GM18519 (cell line): Measurements from ENCODE around the gene CDC42BPA.
"Not testable (repeated sequence)": the region's sequence is repeated elsewhere in the genome, so short reads cannot be mapped to it uniquely, and the experiment has no call there.

Experiments
- ATAC-seq: cut with Tn5 transposase; IDR thresholded peaks from one replicate; pipeline ENCODE4 v1.9.1; 2021; ENCODE audit warnings: mild to moderate bottlenecking, moderate library complexity; ENCODE audit not compliant: unreplicated experiment, low FRiP score

CDC42BPA gene

DNA sequence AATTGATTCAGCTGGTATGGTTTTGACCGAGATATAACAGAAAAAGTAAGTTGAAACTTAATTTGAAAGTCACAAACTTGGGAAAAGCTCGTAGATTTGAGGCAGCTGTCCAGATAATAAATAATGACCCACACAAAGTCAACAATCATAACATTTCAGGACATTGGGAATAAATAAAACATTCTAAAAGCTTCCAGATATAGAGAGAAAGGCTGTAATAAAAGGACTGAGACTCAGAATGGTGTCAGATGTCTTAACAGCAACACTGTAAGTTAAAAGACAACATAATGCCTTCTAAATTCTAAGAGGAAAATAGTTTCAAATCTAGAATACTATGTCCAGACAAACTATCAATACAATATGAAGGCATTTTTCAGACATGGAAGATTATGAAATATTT, 163.3 kb downstream of the CDC42BPA start:
- ATAC-seq: no peak

DNA sequence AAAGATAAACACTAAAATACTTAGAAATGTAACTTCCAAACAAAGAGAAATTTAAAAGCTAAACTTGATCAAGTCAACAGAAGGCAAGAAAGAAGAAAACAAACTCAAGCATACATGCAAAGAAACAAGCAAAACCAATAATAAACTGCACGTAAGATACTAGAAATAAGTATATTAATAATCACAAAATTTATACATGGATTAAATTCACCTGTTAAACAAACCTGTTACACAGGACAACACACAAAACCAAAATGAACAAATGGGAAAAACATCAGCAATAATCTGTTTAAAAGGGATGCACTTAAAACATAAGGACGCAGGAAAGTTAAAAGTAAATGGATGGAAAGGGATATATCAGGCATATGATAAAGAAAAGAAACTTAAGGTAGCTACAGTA, 165.8 kb downstream of the CDC42BPA start:
- ATAC-seq: no peak

DNA sequence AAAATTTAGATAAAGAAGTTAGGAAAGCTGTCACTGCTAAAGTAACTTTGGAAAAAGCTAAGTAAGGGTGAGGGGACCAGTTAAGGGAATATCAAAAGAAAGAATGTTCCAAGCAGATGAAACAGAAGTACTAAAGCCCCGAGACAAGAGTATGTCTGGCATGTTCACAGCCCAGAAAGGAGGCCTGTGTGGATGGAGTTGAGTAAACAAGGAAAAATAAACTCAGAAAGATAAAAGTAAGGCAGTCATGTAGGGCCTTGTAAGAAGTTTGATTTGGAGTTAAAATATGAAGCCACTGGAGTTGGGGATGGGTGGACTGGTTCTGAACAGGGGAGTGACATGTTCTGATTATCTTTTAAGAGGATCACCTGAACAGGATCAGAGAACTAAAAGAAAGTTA, 177.9 kb downstream of the CDC42BPA start:
- no peak for ATAC-seq

DNA sequence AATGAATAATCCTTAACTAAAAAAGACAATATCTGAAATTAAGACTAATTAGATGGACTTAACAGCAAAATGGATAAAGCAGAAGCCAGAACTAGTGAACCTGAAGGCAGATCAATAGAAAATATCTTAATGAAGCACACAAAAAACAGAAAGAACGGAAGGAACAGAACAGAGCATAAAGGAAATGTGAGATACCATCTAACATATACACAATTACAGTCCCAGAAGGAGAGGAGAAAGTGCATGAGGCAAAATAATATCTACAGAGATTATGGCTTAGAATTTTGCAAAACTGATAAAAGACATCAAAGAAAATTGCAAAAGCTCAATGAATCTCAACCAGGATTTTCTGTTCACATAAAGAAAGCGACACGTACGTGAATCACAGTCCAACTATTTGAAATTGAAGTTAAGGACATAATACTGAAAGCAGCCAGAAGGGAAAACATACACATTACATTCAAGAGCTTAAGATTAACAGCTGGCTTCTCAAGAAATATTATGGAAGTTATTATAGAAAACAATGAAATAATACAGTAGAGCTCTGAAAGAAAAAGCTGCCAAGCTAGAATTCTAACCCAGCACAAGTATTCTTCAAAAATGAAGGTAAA, 182.0 kb downstream of the CDC42BPA start:
- ATAC-seq: no peak

DNA sequence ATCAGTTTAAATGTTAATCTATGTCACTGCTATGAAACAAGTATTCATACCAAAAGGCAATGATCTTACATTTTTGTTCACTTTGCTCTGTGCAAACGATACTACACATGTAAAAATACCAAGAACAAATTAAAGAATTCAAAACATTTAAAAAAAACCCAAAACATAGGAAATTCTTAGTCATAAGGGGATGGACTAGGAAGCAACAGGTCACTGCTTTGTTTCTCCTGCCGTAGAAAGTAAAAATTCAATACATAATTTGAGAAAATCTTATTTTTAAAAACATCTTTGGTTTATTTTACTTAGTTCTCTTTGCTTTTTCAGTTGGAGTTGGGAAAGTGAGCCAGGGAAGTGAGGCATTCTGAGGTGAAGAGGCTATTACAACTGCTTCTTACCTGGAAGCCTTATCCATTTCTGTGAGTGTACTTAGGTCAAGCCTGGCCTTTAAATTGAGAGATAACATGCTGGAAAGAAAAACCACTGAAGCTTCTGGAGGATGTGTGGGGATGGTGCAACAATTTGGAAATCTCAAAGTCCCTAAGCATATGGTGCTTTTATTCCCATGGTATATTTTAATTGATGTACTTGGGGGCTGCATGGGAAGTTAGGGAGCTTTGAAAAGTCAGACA, 183.5 kb downstream of the CDC42BPA start:
- ATAC-seq: no peak

DNA sequence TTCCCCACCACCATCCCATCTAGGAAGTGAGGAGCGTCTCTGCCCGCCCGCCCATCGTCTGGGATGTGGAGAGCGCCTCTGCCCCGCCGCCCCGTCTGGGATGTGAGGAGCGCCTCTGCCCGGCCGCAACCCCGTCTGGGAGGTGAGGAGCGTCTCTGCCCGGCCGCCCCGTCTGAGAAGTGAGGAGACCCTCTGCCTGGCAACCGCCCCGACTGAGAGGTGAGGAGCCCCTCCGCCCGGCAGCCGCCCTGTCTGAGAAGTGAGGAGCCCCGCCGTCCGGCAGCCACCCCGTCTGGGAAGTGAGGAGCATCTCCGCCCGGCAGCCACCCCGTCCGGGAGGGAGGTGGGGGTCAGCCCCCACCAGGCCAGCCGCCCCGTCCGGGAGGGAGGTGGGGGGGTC, 185.6 kb downstream of the CDC42BPA start:
- not testable (repeated sequence) for ATAC-seq

DNA sequence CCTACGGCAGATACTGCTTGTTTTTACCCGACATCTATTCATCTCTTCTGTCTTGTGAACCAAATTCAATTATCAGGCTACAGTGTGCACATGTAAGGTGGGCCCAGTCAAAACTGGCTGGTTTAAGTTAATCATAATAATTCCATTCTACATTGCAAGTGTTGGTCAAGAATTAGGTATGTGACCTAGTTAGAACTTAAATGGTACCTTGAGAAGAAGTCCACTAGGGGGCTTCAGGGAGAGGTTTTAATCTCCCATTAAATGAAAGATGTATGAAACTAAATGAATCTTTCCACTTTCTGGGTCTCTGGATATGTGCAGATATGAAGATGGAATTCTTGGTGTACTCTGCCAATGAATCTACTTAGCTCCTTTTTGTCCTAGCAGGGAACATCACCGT, 187.1 kb downstream of the CDC42BPA start:
- ATAC-seq: no peak

DNA sequence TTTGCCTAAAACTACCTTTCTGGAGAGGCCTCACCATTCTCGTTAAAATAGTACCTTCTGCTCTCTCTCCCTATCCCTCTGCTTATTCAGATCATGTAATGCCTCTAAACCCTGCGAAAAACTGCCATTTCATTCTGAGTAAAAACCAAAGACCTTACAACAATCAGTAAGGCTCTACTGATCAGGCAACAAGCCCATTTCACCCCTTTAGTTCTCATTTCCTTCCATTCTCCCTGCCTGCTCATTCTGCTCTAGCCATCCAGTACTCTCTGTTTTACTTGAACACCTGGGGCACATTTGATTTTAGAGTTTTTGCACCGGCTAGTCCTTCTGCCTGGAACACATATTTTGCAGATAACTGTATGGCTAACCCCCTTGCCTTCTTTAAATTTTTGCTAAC, 190.4 kb downstream of the CDC42BPA start:
- ATAC-seq: peak; percentile 75

DNA sequence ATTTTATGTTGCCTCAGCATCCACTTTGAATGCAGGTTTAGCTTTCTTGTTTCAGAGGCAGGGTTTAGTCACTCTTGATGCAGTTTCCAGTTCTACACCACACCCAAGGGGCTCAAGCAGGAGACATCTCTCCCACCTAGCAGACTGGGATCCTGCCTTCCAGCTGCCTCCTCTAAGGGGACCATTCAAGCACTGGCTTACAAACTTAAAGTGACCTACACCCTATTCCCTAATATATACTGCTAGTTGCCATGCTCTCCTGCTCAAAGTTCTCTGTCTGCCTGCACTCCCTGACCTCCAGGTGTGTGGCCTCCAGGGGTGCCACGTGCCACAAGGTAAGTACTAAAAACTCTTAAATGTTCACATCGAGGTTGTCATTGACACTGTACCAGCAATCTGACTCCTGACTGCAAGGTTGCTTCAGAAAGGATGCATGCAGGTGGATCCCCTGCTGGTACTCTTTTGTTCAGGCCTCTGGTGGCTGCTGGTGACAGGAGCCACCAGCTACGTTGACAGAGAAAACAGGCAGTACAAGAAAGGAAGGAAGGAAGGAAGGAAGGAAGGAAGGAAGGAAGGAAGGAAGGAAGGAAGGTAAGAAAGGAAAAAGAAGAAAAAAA, 192.3 kb downstream of the CDC42BPA start:
- no peak for ATAC-seq

DNA sequence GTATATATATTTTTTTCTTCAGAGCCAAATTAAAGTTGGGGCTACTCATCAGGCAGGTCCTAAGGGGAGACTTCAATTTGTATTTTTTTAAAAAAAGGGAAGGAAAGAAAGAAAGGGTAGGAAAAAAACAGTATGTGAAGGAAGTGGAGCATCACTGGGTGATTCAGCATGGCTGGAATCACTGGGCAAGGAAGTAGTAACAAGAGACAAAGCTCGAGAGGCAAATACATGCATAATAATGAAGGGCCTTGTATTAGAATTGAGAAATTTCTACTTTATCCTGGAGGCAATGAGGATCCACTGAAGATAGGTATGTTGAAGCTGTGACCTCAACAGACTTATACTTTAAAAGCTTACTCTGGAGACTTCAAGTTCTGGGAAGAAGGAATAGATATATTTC, 193.8 kb downstream of the CDC42BPA start:
- no peak for ATAC-seq

DNA sequence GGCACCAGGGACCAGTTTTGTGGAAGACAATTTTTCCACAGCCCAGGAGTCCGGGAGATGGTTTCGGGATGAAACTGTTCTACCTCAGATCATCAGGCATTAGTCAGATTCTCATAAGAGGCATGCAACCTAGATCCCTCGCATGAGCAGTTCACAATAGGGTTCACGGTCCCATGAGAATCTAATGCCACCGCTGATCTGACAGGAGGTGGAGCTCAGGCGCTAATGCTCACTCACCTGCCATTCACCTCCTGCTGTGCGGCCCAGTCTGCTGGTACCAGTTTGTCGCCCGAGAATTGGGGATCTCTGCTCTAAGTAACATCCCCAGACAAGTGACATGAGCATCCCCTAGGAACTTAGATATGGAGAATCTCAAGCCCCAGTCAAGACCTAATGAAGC, 197.5 kb downstream of the CDC42BPA start:
- ATAC-seq: no peak

DNA sequence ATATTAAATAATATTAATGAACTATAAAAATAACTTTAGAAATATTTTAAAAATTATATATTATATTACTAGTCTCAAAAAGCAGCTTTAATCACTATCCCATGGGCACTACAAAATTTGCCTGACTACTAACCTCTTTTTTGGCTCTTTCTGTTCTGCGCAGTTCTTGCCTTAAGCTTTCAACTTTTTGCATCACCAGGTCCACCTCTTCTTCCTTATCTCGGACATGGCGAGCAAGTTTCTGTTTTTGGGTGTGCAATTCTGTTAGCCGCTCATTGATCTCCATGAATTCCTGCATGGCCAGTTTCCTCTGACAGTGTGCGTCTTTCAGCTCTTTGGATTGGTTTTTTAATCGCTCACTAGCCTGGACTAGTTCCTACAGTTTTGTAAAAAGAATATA, 205.8 kb downstream of the CDC42BPA start:
- ATAC-seq: no peak

DNA sequence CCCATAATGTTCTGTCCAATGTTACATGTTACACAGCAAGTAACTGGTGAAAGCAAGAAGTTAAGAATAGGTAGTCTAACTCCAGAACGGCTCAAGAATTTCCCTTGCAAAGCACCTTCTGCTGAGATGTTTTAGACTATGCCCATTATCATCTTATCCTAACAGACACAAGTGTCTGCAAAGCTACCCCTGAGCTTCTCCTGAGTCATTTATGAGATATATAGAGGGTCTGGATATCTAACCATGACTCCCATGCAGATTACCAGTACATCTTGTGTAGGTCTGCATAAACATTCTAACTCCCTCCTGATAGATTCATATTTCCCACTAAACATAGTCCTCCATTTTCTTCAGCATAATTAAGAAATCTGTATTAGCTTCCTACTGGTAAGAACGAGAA, 206.5 kb downstream of the CDC42BPA start:
- ATAC-seq: no peak

DNA sequence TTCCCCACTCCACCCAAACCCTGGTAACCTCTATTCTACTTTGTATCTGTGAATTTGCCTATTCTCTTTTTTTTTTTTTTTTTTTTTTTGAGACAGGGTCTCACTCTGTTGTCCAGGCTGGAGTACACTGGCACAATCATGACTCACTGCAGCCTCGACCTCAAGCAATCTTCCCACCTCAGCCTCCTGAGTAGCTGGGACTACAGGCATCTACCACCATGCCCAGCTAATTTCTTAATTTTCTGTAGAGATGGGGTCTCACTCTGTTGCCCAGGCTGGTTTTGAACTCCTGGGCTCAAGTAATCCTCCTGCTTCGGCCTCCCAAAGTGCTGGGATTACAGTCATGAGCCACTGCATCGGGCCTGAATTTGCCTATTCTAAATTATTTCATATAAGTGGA, 213.0 kb downstream of the CDC42BPA start:
- ATAC-seq: not testable (repeated sequence)

DNA sequence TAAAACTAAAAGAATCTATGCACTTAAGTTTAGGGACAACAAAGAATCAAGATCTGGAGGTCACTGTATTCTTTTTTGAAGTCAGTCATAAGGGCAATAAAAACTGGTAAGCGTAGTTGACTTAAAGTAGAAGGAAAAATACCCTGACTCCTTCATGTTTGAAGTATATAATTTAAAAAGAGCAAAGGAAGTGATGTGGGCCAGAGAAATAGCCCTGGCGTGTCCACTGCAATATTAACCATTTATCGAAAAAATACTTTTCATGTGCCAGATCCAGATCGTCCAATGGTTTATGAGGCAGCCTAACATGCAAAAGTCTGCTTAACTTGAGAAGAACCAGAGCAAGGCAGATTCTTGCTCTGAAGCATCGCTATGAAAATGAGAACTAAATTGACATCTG, 216.2 kb downstream of the CDC42BPA start:
- ATAC-seq: no peak

DNA sequence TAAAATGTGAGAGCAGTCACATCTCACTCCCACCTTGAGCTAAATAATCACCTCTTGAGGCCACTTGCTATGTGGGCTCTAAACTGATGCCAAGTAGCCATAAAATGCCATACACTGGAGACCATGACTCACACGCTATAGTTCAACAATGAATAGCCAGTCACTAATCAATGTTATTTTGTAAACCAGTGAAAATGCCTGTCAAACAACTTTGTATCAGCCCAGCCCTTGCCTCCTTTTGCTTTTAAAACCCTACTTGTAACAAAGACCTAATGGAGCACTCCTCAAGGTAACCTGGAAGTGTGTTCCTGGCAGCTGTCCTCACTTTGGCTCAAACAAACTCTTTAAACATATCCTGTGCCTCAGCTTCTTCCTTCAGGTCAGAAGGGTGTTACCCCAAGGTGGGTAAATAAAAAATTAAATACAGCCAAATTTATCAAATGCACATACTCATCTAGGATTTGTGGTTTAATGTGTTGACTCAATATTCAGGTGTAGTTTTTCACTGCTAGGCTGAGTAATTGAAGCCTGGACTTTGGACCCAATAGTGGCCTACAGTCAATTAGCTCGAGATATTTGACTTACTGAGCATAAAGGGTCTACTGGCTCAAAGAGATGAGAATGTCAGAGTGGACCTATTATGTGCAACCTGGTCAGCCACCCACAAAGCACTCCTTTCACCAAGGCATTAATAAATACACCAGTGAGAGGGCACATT, 223.9 kb downstream of the CDC42BPA start:
- no peak for ATAC-seq

DNA sequence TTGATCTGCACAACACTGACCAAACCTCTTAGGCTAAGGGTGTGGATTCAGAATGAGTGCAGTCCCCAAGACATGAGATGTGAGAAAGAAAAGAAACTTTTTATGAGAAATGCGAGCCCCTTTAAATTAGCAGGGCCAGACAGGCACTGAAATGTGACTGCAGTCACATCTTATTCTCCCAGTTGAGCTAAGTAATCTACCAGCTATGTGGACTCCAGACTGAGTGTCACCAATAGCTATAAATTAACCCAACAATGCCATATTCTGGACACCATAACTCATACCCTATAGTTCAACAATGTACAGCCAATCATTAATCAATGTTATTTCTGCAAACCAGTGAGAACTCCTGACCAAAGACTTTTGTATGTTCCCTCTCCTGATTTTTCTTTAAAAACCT, 225.0 kb downstream of the CDC42BPA start:
- no peak for ATAC-seq

DNA sequence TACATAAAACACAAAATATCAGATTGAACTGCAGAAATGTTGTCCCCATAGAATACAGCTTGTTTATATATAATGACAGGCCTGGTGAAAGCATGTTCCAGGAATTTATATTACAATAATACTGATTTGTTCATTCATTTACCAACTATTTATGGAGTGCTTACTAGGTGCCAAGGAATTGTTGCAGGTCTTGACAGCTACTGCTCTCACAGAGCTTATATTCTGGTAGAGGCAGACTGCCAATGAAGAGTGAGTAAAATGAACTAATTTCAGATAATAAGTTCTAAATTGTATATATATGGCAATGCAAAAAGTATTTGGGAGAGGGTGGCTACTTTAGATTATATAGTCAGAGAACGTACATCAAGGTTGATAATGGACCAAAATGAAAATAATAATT, 226.2 kb downstream of the CDC42BPA start:
- no peak for ATAC-seq

DNA sequence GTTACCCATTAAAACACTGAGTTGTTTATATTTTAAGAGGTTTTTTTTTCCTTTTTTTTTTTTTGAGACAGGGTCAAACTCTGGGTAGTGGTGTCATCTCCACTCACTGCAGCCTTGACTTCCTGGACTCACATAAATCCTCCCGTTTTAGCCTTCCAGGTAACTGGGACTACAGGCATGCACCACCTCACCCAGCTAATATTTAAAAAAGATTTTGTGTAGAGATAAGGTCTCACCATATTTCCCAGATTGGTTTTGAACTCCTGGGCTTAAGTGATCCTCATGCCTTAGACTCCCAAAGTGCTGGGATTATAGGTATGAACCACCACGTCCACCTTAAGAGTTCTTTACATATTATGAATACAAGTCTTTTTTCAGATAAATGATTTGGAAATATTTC, 231.7 kb downstream of the CDC42BPA start:
- ATAC-seq: no peak

DNA sequence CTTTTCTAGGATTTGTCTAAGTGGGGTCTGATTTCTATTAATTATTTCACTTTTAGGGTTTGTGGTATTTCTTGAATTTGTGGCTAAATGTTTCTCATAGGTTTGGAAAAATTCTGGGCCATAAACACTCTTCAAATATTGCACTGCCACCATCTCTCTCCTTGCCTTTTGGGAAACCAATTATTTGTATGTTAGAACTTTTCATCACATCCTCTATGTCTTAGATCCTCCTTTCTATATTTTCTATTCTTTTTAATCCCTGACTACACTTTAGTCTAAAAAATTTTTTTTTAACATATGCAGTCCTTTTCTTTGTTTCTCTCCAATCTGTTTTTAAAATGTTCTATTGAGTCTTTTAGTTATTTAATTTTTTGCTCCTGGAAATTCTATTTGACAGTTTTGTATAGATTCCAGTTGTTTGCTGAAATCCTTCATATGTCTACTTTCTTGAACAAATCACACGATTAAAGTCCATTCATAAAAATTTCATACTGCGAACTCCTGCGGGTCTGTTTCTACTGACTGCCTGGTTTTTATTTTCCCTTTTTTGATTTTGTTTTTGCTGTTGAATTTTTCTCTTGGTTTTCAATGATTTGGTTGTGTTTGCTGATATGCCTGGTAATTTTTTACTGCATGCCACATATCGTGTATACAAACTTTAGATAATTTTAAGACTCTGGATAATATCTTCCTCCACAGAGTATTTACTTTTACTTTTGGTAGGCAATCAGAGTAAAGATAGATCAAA, 235.1 kb downstream of the CDC42BPA start:
- no peak for ATAC-seq

DNA sequence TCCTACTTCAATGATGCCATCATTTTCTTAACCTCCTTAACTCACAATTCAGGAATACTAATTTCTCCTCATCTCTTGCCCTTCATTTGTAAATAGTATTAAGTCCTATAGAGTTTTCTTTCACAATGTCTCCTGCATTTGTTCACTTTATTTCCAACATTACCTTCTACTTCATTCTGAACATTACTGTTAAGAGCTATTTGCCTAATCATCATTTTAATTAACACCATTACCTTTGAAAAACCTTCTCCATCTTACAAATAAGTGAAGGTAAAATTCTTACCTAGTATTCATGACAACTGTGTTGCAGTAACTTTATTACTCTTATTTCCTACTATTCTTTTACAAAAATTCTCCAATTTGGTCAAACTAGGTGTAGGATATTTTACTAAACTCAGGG, 240.5 kb downstream of the CDC42BPA start:
- ATAC-seq: no peak
